Stomach (tissue), 9 donors: ENCODE results near the gene BFAR. TPM values are rescaled to one million over a fixed set of nuclear protein-coding genes. Genes with fewer than 3 reads are reported as not detected.

ENCODE experiments used
- DNase-seq, 2 donors: peaks; one replicate each; pipeline versions ENCODE4 v3.0.0 to v3.0.0-alpha.2; 2013 to 2019
- H3K27ac ChIP-seq, 5 donors: fragments of 200-600 bp in 4 of 5; sonication (generic) in 4 of 5; one replicate each; pipeline ENCODE4 v1.5.1; 2013 to 2019; ENCODE audit warnings: mild to moderate bottlenecking in 1 of 5, moderate library complexity in 1 of 5
- H3K27me3 ChIP-seq, 3 donors: fragments of 200-600 bp; sonication (generic); one replicate each; pipeline ENCODE4 v1.5.1; 2017 to 2019; ENCODE audit warnings: mixed run types in 1 of 3
- H3K36me3 ChIP-seq, 4 donors: fragments of 200-600 bp; sonication (generic); 1 replicate in 3 of 4; 2 replicates in 1 of 4; pipeline ENCODE4 v1.5.1; 2016 to 2019
- H3K4me1 ChIP-seq, 4 donors: fragments of 200-600 bp; sonication (generic); one replicate each; pipeline ENCODE4 v1.5.1; 2016 to 2019
- H3K4me3 ChIP-seq, 4 donors: fragments of 200-600 bp; sonication (generic) in 3 of 4; one replicate each; pipeline ENCODE4 v1.5.1; 2016 to 2019; ENCODE audit warnings: mild to moderate bottlenecking in 1 of 4
- H3K9me3 ChIP-seq, 4 donors: fragments of 200-600 bp; sonication (generic); one replicate each; pipeline ENCODE4 v1.5.1; 2016 to 2019
- EP300 ChIP-seq: sonication (generic); formaldehyde crosslinking; IDR thresholded peaks from one replicate; pipeline ENCODE4 v1.6.1; 2017; ENCODE audit warnings: antibody characterized with exemption
- POLR2A ChIP-seq, 4 donors: fragments of 450-650 bp; IDR thresholded peaks; one replicate each; pipeline ENCODE4 v1.6.1; 2016; ENCODE audit warnings: antibody characterized with exemption in 4 of 4, control low read depth in 2 of 4, mild to moderate bottlenecking in 1 of 4, moderate library complexity in 1 of 4
- POLR2AphosphoS5 ChIP-seq, 3 donors: sonication (generic); formaldehyde crosslinking; IDR thresholded peaks; one replicate each; pipeline ENCODE4 v1.6.1; 2016; ENCODE audit warnings: antibody characterized with exemption in 3 of 3
- WGBS, 5 donors: extraction: QIAGEN DNeasy Blood & Tissue Kit in 3 of 5; methylation state at CpG; one replicate each; pipeline versions ENCODE4 v1.1.5 to v1.1.7; 2013 to 2018; 5-methylcytosine and 5-hydroxymethylcytosine counted together
- intact Hi-C: fragments of 100-400 bp; cut with DNase I; formaldehyde crosslinking; loops from one replicate; pipeline ENCODE4 v1.15.1; 2023; ENCODE audit warnings: low total_unique reads
- polyA plus RNA-seq, 3 donors: library from polyadenylated mRNA; stranded (reverse); fragments of 200-250 nt; gene quantifications; one replicate each; pipeline ENCODE4 v1.2.3, GENCODE V29; 2013
- total RNA-seq, 5 donors: library from RNA; depleted of rRNA; stranded (reverse); fragments of >200 nt; gene quantifications; one replicate each; pipeline versions ENCODE4 v1.1.0 to v1.2.3, GENCODE V29; 2014 to 2016
- TF ChIP-seq, protein P1 (sequence below), 7 experiments: fragments of 450-650 bp in 4 of 7; fragments of 200-600 bp in 3 of 7; sonication (generic) in 3 of 7; IDR thresholded peaks; one replicate each; pipeline ENCODE4 v1.5.1; 2016 to 2019; ENCODE audit warnings: antibody characterized with exemption in 7 of 7, control low read depth in 2 of 7, mild to moderate bottlenecking in 1 of 7
- donor health status: healthy with polysubstance abuse.
- donor health status: Bipolar disorder and iron deficiency.
- donor health status: healthy.

Gene BFAR
- total and polyA plus RNA-seq, 8 donors = 18.2 to 113 (median 44.0) TPM

DNA sequence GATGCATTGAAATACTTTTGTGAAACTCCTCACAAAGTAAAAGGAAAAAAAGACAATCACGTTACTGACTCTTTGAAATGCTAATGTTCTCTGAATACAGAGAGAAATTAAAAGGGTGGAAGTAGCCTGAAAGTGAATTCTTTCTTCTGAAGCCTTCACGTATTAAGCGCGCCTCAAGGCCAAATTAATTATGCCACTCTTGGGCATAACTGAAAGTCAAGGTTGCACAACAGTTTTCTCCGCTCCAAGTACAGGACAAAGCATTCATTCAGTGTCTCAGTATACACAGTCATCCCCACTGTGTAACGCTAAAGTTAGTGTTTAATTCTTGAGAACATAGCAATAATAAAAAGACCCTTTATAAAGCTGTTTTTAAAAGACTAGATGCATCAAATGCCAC is 24.1 kb upstream of the BFAR start:
- 85 to 96% (median 90%) methylated on average over 6 of the region's 6 CpGs for WGBS, 5 donors
- intact Hi-C loops = no loop called here
- Histone ChIP-seq H3K36me3 (peaks cover 69 to 100% (median 99%) of the 10 kb centered on the region in 4 donors), H3K27me3 (no peaks in the 10 kb centered on the region), H3K4me3 (no peak overlapping the region), H3K27ac (no peak overlapping the region), H3K9me3 (no peaks in the 10 kb centered on the region), H3K4me1 (no peaks in the 10 kb centered on the region)
- TF ChIP-seq POLR2A (IDR thresholded peaks at IDR 0.05) (no peak), EP300 (no peak), POLR2AphosphoS5 (IDR thresholded peaks at IDR 0.05) (no peak)
- TF ChIP-seq, protein P1, sequence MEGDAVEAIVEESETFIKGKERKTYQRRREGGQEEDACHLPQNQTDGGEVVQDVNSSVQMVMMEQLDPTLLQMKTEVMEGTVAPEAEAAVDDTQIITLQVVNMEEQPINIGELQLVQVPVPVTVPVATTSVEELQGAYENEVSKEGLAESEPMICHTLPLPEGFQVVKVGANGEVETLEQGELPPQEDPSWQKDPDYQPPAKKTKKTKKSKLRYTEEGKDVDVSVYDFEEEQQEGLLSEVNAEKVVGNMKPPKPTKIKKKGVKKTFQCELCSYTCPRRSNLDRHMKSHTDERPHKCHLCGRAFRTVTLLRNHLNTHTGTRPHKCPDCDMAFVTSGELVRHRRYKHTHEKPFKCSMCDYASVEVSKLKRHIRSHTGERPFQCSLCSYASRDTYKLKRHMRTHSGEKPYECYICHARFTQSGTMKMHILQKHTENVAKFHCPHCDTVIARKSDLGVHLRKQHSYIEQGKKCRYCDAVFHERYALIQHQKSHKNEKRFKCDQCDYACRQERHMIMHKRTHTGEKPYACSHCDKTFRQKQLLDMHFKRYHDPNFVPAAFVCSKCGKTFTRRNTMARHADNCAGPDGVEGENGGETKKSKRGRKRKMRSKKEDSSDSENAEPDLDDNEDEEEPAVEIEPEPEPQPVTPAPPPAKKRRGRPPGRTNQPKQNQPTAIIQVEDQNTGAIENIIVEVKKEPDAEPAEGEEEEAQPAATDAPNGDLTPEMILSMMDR (IDR thresholded peaks at IDR 0.05) = no peak
- no peak for DNase-seq

DNA sequence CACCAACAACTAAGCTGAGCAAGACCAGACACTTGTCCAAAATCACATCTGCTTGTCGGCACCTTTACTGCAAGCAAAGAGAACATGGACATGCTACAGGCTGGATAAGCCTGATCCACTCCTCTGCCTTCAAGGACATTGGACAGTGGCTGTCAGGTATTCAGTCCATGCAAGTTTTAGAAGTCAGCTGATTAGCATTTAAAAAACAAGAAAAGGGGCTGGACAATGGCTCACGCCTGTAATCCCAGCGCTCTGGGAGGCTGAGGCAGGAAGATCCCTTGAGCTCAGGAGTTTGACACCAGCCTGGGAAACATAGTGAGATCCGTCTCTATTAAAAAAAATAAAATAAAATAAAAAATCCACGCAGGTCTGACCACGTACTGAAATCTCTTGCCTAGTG is 23.0 kb upstream of the BFAR start:
- no peak overlapping the region for H3K4me3 ChIP-seq
- no peak for DNase-seq
- peaks cover 59 to 100% (median 98%) of the 10 kb centered on the region in 4 donors for H3K36me3 ChIP-seq
- no peaks in the 10 kb centered on the region for H3K9me3 ChIP-seq
- H3K4me1 ChIP-seq = no peaks in the 10 kb centered on the region
- TF ChIP-seq POLR2A (IDR thresholded peaks at IDR 0.05) (no peak), EP300 (no peak), POLR2AphosphoS5 (IDR thresholded peaks at IDR 0.05) (no peak)
- TF ChIP-seq, protein P1 (IDR thresholded peaks at IDR 0.05) = no peak
- intact Hi-C loops = no loop called here
- no peaks in the 10 kb centered on the region for H3K27me3 ChIP-seq
- no peak overlapping the region for H3K27ac ChIP-seq
- 94 to 97% (median 95%) methylated on average over 6 of the region's 6 CpGs for WGBS, 5 donors

DNA sequence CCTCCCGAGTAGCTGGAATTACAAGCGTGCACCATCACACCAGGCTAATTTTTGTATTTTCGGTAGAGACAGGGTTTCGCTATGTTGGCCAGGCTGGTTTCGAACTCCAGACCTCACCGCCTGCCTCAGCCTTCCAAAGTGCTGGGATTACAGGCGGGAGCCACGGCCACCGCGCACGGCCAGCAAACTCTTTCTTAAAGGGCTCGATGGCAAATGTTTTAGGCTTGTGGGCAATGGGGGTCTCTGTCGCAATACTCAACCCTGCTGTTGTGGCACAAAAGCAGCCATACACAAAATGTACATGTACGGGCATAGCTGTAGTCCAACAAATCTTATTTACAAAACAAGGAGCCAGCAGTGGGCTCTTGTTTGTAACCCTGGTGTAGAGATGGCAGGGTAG is 21.1 kb upstream of the BFAR start:
- DNase-seq = no peak
- TF ChIP-seq EP300 = no peak
- no peak for TF ChIP-seq POLR2AphosphoS5 (IDR thresholded peaks at IDR 0.05)
- TF ChIP-seq, protein P1 (IDR thresholded peaks at IDR 0.05) = no peak
- no peak for TF ChIP-seq POLR2A (IDR thresholded peaks at IDR 0.05)
- Histone ChIP-seq H3K4me1 (no peaks in the 10 kb centered on the region), H3K27me3 (no peaks in the 10 kb centered on the region), H3K4me3 (no peak overlapping the region), H3K36me3 (peaks cover 61 to 100% (median 99%) of the 10 kb centered on the region in 4 donors), H3K9me3 (no peaks in the 10 kb centered on the region), H3K27ac (no peak overlapping the region)
- WGBS, 5 donors = 97 to 99% (median 97%) methylated on average over 14 of the region's 14 CpGs
- intact Hi-C loops = no loop called here

DNA sequence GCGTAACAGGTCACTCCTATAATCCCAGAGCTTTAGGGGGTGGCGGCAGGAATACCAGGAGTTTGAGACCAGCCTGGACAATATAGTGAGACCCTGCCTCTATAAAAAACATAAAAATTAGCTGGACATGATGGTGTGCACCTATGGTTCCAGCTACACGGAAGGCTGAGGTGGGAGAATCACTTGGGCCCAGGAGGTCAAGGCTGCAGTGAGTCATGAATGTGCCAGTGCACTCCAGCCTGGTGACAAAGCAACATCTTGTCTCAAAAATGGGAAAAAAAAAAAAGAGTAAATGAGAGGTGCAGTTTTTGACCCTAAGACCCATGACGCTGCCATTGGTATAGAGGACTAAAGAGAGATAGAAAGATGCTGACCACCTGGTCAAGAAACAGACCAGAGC is 18.8 kb upstream of the BFAR start:
- no peaks in the 10 kb centered on the region for H3K4me1 ChIP-seq
- DNase-seq = no peak
- H3K27me3 ChIP-seq = no peaks in the 10 kb centered on the region
- no peaks in the 10 kb centered on the region for H3K9me3 ChIP-seq
- 91 to 98% (median 97%) methylated on average over 4 of the region's 4 CpGs for WGBS, 5 donors
- no peak overlapping the region for H3K27ac ChIP-seq
- intact Hi-C loops = no loop called here
- TF ChIP-seq EP300 = no peak
- TF ChIP-seq, protein P1 (IDR thresholded peaks at IDR 0.05) = no peak
- TF ChIP-seq POLR2AphosphoS5 (IDR thresholded peaks at IDR 0.05) = no peak
- no peak for TF ChIP-seq POLR2A (IDR thresholded peaks at IDR 0.05)
- peaks cover 48 to 100% (median 98%) of the 10 kb centered on the region in 4 donors for H3K36me3 ChIP-seq
- H3K4me3 ChIP-seq = no peak overlapping the region
